ENCODE results near the gene CLASP1.
A peak's percentile ranks its signal among the peaks of the same experiment; 100 is the strongest.
"Not testable (repeated sequence)": the region's sequence is repeated elsewhere in the genome, so short reads cannot be mapped to it uniquely, and the experiment has no call there.

Gene CLASP1

GRCh38 chr2:121459291-121459690 is 190.0 kb downstream of the CLASP1 start:
- Mint-ChIP-seq H3K27ac (no peak overlapping the region), H3K9me3 (ENCODE audit: low read depth) (no peaks in the 10 kb centered on the region), H3K36me3 (peaks cover 8% of the 10 kb centered on the region), H3K4me1 (ENCODE audit: low read depth) (no peaks in the 10 kb centered on the region), H3K27me3 (no peaks in the 10 kb centered on the region), H3K4me3 (no peak overlapping the region)

GRCh38 chr2:121456325-121456724 is 192.9 kb downstream of the CLASP1 start:
- peaks cover 4% of the 10 kb centered on the region for H3K36me3 Mint-ChIP-seq
- peak overlapping the region; percentile 19 for H3K27ac Mint-ChIP-seq
- no peaks in the 10 kb centered on the region for H3K27me3 Mint-ChIP-seq
- H3K9me3 Mint-ChIP-seq (ENCODE audit: low read depth) = no peaks in the 10 kb centered on the region
- H3K4me1 Mint-ChIP-seq (ENCODE audit: low read depth) = no peaks in the 10 kb centered on the region
- no peak overlapping the region for H3K4me3 Mint-ChIP-seq

GRCh38 chr2:121455446-121455845 is 193.8 kb downstream of the CLASP1 start:
- peak overlapping the region; percentile 2 for H3K27ac Mint-ChIP-seq
- H3K4me1 Mint-ChIP-seq (ENCODE audit: low read depth) = no peaks in the 10 kb centered on the region
- peaks cover 5% of the 10 kb centered on the region for H3K36me3 Mint-ChIP-seq
- no peak overlapping the region for H3K4me3 Mint-ChIP-seq
- H3K27me3 Mint-ChIP-seq = no peaks in the 10 kb centered on the region
- H3K9me3 Mint-ChIP-seq (ENCODE audit: low read depth) = no peaks in the 10 kb centered on the region

GRCh38 chr2:121454549-121455090 is 194.6 kb downstream of the CLASP1 start:
- Mint-ChIP-seq H3K9me3 (ENCODE audit: low read depth) (no peaks in the 10 kb centered on the region), H3K27me3 (no peaks in the 10 kb centered on the region)

GRCh38 chr2:121451398-121451797 is 197.9 kb downstream of the CLASP1 start:
- H3K9me3 Mint-ChIP-seq (ENCODE audit: low read depth) = no peaks in the 10 kb centered on the region
- H3K4me1 Mint-ChIP-seq (ENCODE audit: low read depth) = no peaks in the 10 kb centered on the region
- H3K36me3 Mint-ChIP-seq = peaks cover 10% of the 10 kb centered on the region
- H3K4me3 Mint-ChIP-seq = no peak overlapping the region
- H3K27me3 Mint-ChIP-seq = no peaks in the 10 kb centered on the region
- H3K27ac Mint-ChIP-seq = no peak overlapping the region

More at GRCh38 chr2:121454549-121455090, 194.6 kb downstream of the CLASP1 start:
- no peaks in the 10 kb centered on the region for H3K4me1 Mint-ChIP-seq (ENCODE audit: low read depth)
- no peak overlapping the region for H3K27ac Mint-ChIP-seq
- H3K4me3 Mint-ChIP-seq = no peak overlapping the region
- peaks cover 5% of the 10 kb centered on the region for H3K36me3 Mint-ChIP-seq

GRCh38 chr2:121450301-121450700 is 199.0 kb downstream of the CLASP1 start:
- Mint-ChIP-seq H3K36me3 (peaks cover 15% of the 10 kb centered on the region), H3K27me3 (no peaks in the 10 kb centered on the region), H3K4me1 (ENCODE audit: low read depth) (no peaks in the 10 kb centered on the region), H3K4me3 (no peak overlapping the region), H3K27ac (no peak overlapping the region), H3K9me3 (ENCODE audit: low read depth) (no peaks in the 10 kb centered on the region)

GRCh38 chr2:121446647-121447241 is 202.5 kb downstream of the CLASP1 start:
- Mint-ChIP-seq H3K9me3 (ENCODE audit: low read depth) (no peaks in the 10 kb centered on the region), H3K4me3 (no peak overlapping the region), H3K4me1 (ENCODE audit: low read depth) (no peaks in the 10 kb centered on the region), H3K27me3 (no peaks in the 10 kb centered on the region), H3K36me3 (peaks cover 27% of the 10 kb centered on the region), H3K27ac (no peak overlapping the region)

GRCh38 chr2:121442889-121443288 is 206.4 kb downstream of the CLASP1 start:
- Mint-ChIP-seq H3K27ac (no peak overlapping the region), H3K4me1 (ENCODE audit: low read depth) (no peaks in the 10 kb centered on the region), H3K9me3 (ENCODE audit: low read depth) (no peaks in the 10 kb centered on the region), H3K27me3 (no peaks in the 10 kb centered on the region), H3K4me3 (no peak overlapping the region), H3K36me3 (peaks cover 32% of the 10 kb centered on the region)

GRCh38 chr2:121438290-121438689 is 211.0 kb downstream of the CLASP1 start:
- H3K4me1 Mint-ChIP-seq (ENCODE audit: low read depth); H3K9me3 Mint-ChIP-seq (ENCODE audit: low read depth); H3K27me3 Mint-ChIP-seq; H3K4me3 Mint-ChIP-seq; H3K27ac Mint-ChIP-seq: not testable (repeated sequence)
- peaks cover 10% of the 10 kb centered on the region for H3K36me3 Mint-ChIP-seq

GRCh38 chr2:121436918-121437317 is 212.3 kb downstream of the CLASP1 start:
- Mint-ChIP-seq H3K9me3 (ENCODE audit: low read depth) (no peaks in the 10 kb centered on the region), H3K4me3 (no peak overlapping the region), H3K27ac (no peak overlapping the region), H3K36me3 (peaks cover 10% of the 10 kb centered on the region), H3K4me1 (ENCODE audit: low read depth) (no peaks in the 10 kb centered on the region), H3K27me3 (no peaks in the 10 kb centered on the region)

GRCh38 chr2:121435790-121436189 is 213.5 kb downstream of the CLASP1 start:
- H3K9me3 Mint-ChIP-seq (ENCODE audit: low read depth) = no peaks in the 10 kb centered on the region
- H3K4me3 Mint-ChIP-seq = no peak overlapping the region
- no peak overlapping the region for H3K27ac Mint-ChIP-seq
- H3K4me1 Mint-ChIP-seq (ENCODE audit: low read depth) = no peaks in the 10 kb centered on the region
- no peaks in the 10 kb centered on the region for H3K27me3 Mint-ChIP-seq
- H3K36me3 Mint-ChIP-seq = peaks cover 5% of the 10 kb centered on the region

- no peak overlapping the region for H3K4me3 Mint-ChIP-seq
- H3K36me3 Mint-ChIP-seq = peaks cover 19% of the 10 kb centered on the region
- no peaks in the 10 kb centered on the region for H3K27me3 Mint-ChIP-seq
- no peak overlapping the region for H3K27ac Mint-ChIP-seq
- no peaks in the 10 kb centered on the region for H3K4me1 Mint-ChIP-seq (ENCODE audit: low read depth)
- no peaks in the 10 kb centered on the region for H3K9me3 Mint-ChIP-seq (ENCODE audit: low read depth)
Observed at GRCh38 chr2:121431214-121431613, 218.0 kb downstream of the CLASP1 start.

GRCh38 chr2:121429927-121430520 is 219.2 kb downstream of the CLASP1 start:
- H3K27ac Mint-ChIP-seq = no peak overlapping the region
- no peaks in the 10 kb centered on the region for H3K9me3 Mint-ChIP-seq (ENCODE audit: low read depth)
- H3K4me3 Mint-ChIP-seq = no peak overlapping the region
- peaks cover 19% of the 10 kb centered on the region for H3K36me3 Mint-ChIP-seq
- H3K27me3 Mint-ChIP-seq = no peaks in the 10 kb centered on the region
- no peaks in the 10 kb centered on the region for H3K4me1 Mint-ChIP-seq (ENCODE audit: low read depth)

- no peaks in the 10 kb centered on the region for H3K4me1 Mint-ChIP-seq (ENCODE audit: low read depth)
- no peaks in the 10 kb centered on the region for H3K27me3 Mint-ChIP-seq
- H3K4me3 Mint-ChIP-seq = no peak overlapping the region
- H3K9me3 Mint-ChIP-seq (ENCODE audit: low read depth) = no peaks in the 10 kb centered on the region
- no peak overlapping the region for H3K27ac Mint-ChIP-seq
- peaks cover 19% of the 10 kb centered on the region for H3K36me3 Mint-ChIP-seq
Observed at GRCh38 chr2:121429119-121429903, 220.0 kb downstream of the CLASP1 start.

GRCh38 chr2:121427187-121427689 is 222.0 kb downstream of the CLASP1 start:
- no peaks in the 10 kb centered on the region for H3K27me3 Mint-ChIP-seq
- no peak overlapping the region for H3K4me3 Mint-ChIP-seq
- no peak overlapping the region for H3K27ac Mint-ChIP-seq
- no peaks in the 10 kb centered on the region for H3K9me3 Mint-ChIP-seq (ENCODE audit: low read depth)
- H3K36me3 Mint-ChIP-seq = peaks cover 22% of the 10 kb centered on the region
- H3K4me1 Mint-ChIP-seq (ENCODE audit: low read depth) = no peaks in the 10 kb centered on the region
